Testis (tissue), 3 donors: Measurements from ENCODE around the gene LYVE1. TPM values are rescaled to one million over a fixed set of nuclear protein-coding genes. Genes with fewer than 3 reads are reported as not detected.

Source experiments
- DNase-seq: peaks from one replicate; pipeline ENCODE4 v3.0.0-alpha.2; 2019
- H3K27ac ChIP-seq, 2 donors: fragments of 200-600 bp; sonication (generic); one replicate each; pipeline ENCODE4 v1.5.1; 2019
- H3K27me3 ChIP-seq: fragments of 200-600 bp; sonication (generic); one replicate; pipeline ENCODE4 v1.5.1; 2019
- H3K36me3 ChIP-seq: fragments of 200-600 bp; sonication (generic); one replicate; pipeline ENCODE4 v1.5.1; 2017; ENCODE audit warnings: low read depth; ENCODE audit errors: missing control alignments
- H3K4me1 ChIP-seq: fragments of 200-600 bp; sonication (generic); one replicate; pipeline ENCODE4 v1.5.1; 2019
- H3K4me3 ChIP-seq, 2 donors: fragments of 200-600 bp; sonication (generic); one replicate each; pipeline ENCODE4 v1.5.1; 2017 to 2019
- H3K9me3 ChIP-seq: fragments of 200-600 bp; sonication (generic); one replicate; pipeline ENCODE4 v1.5.1; 2017
- POLR2A ChIP-seq: fragments of 450-650 bp; IDR thresholded peaks from one replicate; pipeline ENCODE4 v1.6.1; 2017; ENCODE audit warnings: antibody characterized with exemption, mild to moderate bottlenecking, moderate library complexity
- WGBS, 2 donors: methylation state at CpG; one replicate each; pipeline ENCODE4 v1.1.5; 2018; 5-methylcytosine and 5-hydroxymethylcytosine counted together
- intact Hi-C: fragments of 100-400 bp; cut with DNase I; formaldehyde crosslinking; loops from one replicate; pipeline ENCODE4 v1.15.1; 2023; ENCODE audit warnings: low total_unique reads
- polyA plus RNA-seq: library from polyadenylated mRNA; stranded (reverse); fragments of 350-450 nt; fragmentation: Illumina TruSeq; extraction: RNeasy Lipid Tissue Mini Kit (QIAGEN cat#74804); gene quantifications from one replicate; pipeline ENCODE4 v1.2.3, GENCODE V29; 2014; ENCODE audit warnings: low read depth, low replicate concordance; ENCODE audit not compliant: insufficient read depth
- total RNA-seq, 2 donors: library from RNA; depleted of rRNA; stranded (reverse); fragments of >200 nt; gene quantifications; one replicate each; pipeline ENCODE4 v1.2.3, GENCODE V29; 2016
- TF ChIP-seq, protein P1 (sequence below), 3 experiments: fragments of 450-650 bp in 2 of 3; fragments of 200-600 bp in 1 of 3; sonication (generic) in 1 of 3; IDR thresholded peaks; one replicate each; pipeline ENCODE4 v1.5.1; 2016 to 2019; ENCODE audit warnings: antibody characterized with exemption in 3 of 3, mild to moderate bottlenecking in 2 of 3, moderate library complexity in 1 of 3

Gene LYVE1
- total and polyA plus RNA-seq, 3 donors from 2014 or later: 4.6 to 24.1 (median 7.5) TPM

DNA sequence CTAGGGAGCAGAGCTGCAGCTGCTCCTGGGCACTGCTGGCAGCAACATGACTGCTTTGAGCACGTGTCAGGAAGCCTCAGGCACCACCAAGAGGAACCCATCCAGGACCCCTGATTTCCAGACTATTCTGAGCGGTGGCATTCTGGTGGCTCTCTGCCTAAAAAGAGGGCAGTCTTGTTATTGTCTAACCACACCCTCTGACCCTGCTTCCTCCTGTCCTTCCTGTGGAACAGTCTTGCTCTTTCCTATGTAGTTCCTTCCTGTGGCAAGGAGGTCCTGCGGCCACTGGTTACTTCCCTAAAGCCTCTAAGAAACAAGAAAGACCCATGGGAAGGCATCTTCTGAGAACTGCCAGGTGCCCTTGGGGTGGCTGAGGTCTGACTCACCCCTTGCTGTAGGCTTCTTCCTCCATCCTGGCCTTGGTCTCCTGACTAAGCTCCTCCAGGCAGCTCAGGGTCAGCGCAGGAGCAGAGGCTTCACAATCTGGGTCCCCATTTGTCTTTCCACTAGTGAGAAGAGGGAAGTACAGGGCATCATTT lies 13.1 kb upstream of the LYVE1 start:
- 73 to 95% methylated on average over 4 of the region's 4 CpGs for WGBS, 2 donors
- Histone ChIP-seq H3K36me3 (no peaks in the 10 kb centered on the region), H3K4me3 (no peak overlapping the region), H3K27me3 (no peaks in the 10 kb centered on the region), H3K4me1 (peaks cover 29% of the 10 kb centered on the region), H3K27ac (no peak overlapping the region), H3K9me3 (no peaks in the 10 kb centered on the region)
- DNase-seq: peak; percentile 28
- no peak for TF ChIP-seq POLR2A
- TF ChIP-seq, protein P1, sequence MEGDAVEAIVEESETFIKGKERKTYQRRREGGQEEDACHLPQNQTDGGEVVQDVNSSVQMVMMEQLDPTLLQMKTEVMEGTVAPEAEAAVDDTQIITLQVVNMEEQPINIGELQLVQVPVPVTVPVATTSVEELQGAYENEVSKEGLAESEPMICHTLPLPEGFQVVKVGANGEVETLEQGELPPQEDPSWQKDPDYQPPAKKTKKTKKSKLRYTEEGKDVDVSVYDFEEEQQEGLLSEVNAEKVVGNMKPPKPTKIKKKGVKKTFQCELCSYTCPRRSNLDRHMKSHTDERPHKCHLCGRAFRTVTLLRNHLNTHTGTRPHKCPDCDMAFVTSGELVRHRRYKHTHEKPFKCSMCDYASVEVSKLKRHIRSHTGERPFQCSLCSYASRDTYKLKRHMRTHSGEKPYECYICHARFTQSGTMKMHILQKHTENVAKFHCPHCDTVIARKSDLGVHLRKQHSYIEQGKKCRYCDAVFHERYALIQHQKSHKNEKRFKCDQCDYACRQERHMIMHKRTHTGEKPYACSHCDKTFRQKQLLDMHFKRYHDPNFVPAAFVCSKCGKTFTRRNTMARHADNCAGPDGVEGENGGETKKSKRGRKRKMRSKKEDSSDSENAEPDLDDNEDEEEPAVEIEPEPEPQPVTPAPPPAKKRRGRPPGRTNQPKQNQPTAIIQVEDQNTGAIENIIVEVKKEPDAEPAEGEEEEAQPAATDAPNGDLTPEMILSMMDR (IDR thresholded peaks at IDR 0.05): no peak
- intact Hi-C loops: no loop called here

DNA sequence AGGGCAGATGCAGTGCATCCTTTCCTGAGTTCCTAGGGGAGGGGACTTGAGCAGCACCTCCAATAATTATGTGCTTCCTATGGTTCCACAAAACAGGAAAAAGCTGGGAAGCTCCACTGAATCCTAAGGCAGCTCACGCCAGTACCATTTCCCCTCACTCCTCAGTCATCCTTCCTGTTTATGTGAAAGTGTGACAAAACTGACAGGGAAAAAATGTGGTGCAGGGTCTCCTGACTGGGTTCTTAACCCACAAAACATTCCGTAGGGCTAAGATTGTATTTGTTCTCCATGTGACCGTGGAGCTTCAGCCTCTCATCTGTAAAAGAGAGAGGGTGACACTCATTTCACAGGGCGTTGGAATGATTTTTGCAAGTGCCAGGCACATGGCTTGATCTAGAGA lies 12.2 kb upstream of the LYVE1 start:
- peaks cover 20% of the 10 kb centered on the region for H3K4me1 ChIP-seq
- WGBS, 2 donors: 82 to 91% methylated on average over 4 of the region's 4 CpGs
- H3K27me3 ChIP-seq: no peaks in the 10 kb centered on the region
- intact Hi-C loops: no loop called here
- H3K9me3 ChIP-seq: no peaks in the 10 kb centered on the region
- no peak for TF ChIP-seq POLR2A
- TF ChIP-seq, protein P1 (IDR thresholded peaks at IDR 0.05): no peak
- no peaks in the 10 kb centered on the region for H3K36me3 ChIP-seq
- no peak overlapping the region for H3K27ac ChIP-seq
- no peak for DNase-seq
- no peak overlapping the region for H3K4me3 ChIP-seq

DNA sequence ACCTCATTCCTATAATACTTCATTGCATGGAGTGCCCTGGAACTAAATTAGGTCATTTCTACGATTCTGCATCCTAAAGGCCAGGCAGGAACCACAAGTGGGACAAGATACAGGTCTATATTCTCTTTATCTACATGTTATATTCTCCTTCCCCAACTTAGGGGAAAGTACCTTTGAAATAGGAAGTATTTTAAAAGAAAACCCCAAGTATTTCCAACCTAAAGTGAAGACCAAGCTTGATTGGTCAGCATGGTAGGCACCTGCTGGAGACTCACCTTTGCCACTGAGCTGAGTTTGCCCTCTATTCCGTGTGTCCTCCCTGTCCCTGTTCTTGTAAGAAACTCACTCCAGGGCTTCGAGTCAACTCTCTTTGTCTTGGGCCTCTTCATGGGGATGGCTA lies 11.2 kb upstream of the LYVE1 start:
- no peaks in the 10 kb centered on the region for H3K36me3 ChIP-seq

GRCh38 chr11:10576035-10576398 lies 7.6 kb upstream of the LYVE1 start:
- Histone ChIP-seq H3K27me3 (no peaks in the 10 kb centered on the region), H3K27ac (no peak overlapping the region), H3K4me1 (no peaks in the 10 kb centered on the region), H3K36me3 (no peaks in the 10 kb centered on the region), H3K9me3 (no peaks in the 10 kb centered on the region), H3K4me3 (no peak overlapping the region)
- no peak for DNase-seq
- 93 to 94% methylated on average over 3 to 4 of the region's 4 CpGs for WGBS, 2 donors
- TF ChIP-seq POLR2A: no peak
- TF ChIP-seq, protein P1 (IDR thresholded peaks at IDR 0.05): no peak
- intact Hi-C loops: no loop called here

More for the DNA sequence above, 11.2 kb upstream of the LYVE1 start:
- intact Hi-C loops: no loop called here
- DNase-seq: no peak
- Histone ChIP-seq H3K27ac (no peak overlapping the region), H3K27me3 (no peaks in the 10 kb centered on the region), H3K4me3 (no peak overlapping the region), H3K4me1 (peaks cover 13% of the 10 kb centered on the region), H3K9me3 (no peaks in the 10 kb centered on the region)
- WGBS, 2 donors: 89 to 98% methylated on average over 3 of the region's 3 CpGs
- TF ChIP-seq, protein P1 (IDR thresholded peaks at IDR 0.05): no peak
- TF ChIP-seq POLR2A: no peak

DNA sequence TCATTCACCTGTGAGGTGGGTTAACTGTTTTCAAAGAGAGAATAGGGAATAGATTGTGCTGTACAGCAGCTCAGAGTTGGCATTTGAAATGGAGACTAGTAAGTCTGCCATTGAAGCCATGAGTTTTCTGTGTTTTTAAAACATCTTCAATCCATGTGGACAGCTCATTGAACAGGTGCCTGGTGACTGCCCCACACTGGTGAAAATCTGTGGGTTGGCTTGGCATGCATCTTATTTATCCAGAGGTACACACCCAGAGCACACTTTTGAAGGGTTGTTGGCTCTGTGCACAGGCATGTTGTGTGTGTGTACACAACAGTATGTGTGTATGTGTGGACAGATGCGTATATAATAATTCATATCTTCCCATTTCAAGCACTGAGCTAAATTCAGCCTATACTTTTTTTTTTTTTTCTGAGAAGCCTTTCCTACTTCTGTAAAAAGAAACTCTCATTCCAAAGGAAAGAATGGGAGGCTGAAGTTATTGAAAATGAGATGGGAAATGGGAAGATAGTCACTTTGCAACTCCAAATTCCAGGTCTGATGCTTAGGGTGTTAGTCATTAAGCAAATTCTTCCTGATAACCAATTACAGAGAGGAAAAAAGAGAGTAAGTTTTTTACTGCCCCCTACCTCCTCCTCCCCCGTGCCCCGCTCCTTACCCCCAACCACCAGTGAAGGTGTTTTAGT lies 7.0 kb upstream of the LYVE1 start:
- Histone ChIP-seq H3K9me3 (no peaks in the 10 kb centered on the region), H3K36me3 (no peaks in the 10 kb centered on the region), H3K4me3 (no peak overlapping the region), H3K27me3 (no peaks in the 10 kb centered on the region), H3K27ac (no peak overlapping the region), H3K4me1 (no peaks in the 10 kb centered on the region)
- TF ChIP-seq POLR2A: no peak
- TF ChIP-seq, protein P1 (IDR thresholded peaks at IDR 0.05): no peak
- WGBS, 2 donors: 91 to 93% methylated on average over 3 of the region's 3 CpGs
- DNase-seq: no peak
- intact Hi-C loops: no loop called here
